Uterus (tissue), 4 donors: ENCODE data around the gene ASZ1. TPM values are rescaled to one million over a fixed set of nuclear protein-coding genes. Genes with fewer than 3 reads are reported as not detected.

Experiments used
- DNase-seq, 2 donors: peaks; one replicate each; pipeline ENCODE4 v3.0.0-alpha.2; 2019 to 2020
- H3K27ac ChIP-seq, 2 donors: fragments of 200-600 bp; sonication (generic); 1 replicate in 1 of 2; 2 replicates in 1 of 2; pipeline ENCODE4 v1.5.1; 2016 to 2018
- H3K27me3 ChIP-seq, 2 donors: fragments of 200-600 bp; sonication (generic); one replicate each; pipeline ENCODE4 v1.5.1; 2018 to 2019; ENCODE audit warnings: control low read depth in 1 of 2
- H3K36me3 ChIP-seq, 2 donors: fragments of 200-600 bp; sonication (generic); one replicate each; pipeline ENCODE4 v1.5.1; 2019; ENCODE audit warnings: control low read depth in 1 of 2
- H3K4me1 ChIP-seq, 2 donors: fragments of 200-600 bp; sonication (generic); one replicate each; pipeline ENCODE4 v1.5.1; 2018 to 2019; ENCODE audit warnings: control low read depth in 1 of 2
- H3K4me3 ChIP-seq, 2 donors: fragments of 200-600 bp; sonication (generic); 1 replicate in 1 of 2; 2 replicates in 1 of 2; pipeline ENCODE4 v1.5.1; 2018 to 2019; ENCODE audit warnings: mild to moderate bottlenecking in 1 of 2
- H3K9me3 ChIP-seq, 2 donors: fragments of 200-600 bp; sonication (generic); one replicate each; pipeline ENCODE4 v1.5.1; 2019; ENCODE audit warnings: control low read depth in 1 of 2
- POLR2A ChIP-seq, 2 donors: fragments of 450-650 bp; IDR thresholded peaks; one replicate each; pipeline ENCODE4 v1.6.1; 2016; ENCODE audit warnings: antibody characterized with exemption in 2 of 2, mild to moderate bottlenecking in 1 of 2, moderate library complexity in 1 of 2
- intact Hi-C: fragments of 100-400 bp; cut with DNase I; formaldehyde crosslinking; loops from one replicate; pipeline ENCODE4 v1.15.1; 2023; ENCODE audit warnings: low total_unique reads
- total RNA-seq, 4 donors: library from RNA; depleted of rRNA in 3 of 4; stranded (reverse); fragments of >200 nt in 3 of 4; gene quantifications; one replicate each; pipeline versions ENCODE4 v1.1.0 to v1.2.4, GENCODE V29; 2014 to 2023
- TF ChIP-seq, protein P1 (sequence below), 4 experiments: fragments of 200-600 bp in 2 of 4; fragments of 450-650 bp in 2 of 4; sonication (generic) in 2 of 4; IDR thresholded peaks; one replicate each; pipeline ENCODE4 v1.5.1; 2016 to 2019; ENCODE audit warnings: antibody characterized with exemption in 4 of 4, mild to moderate bottlenecking in 2 of 4, moderate library complexity in 1 of 4
- donor health status: DM: yes; HTN: yes; CAD: no.

Gene ASZ1
- total RNA-seq, 4 donors from 2014 or later: not detected

DNA sequence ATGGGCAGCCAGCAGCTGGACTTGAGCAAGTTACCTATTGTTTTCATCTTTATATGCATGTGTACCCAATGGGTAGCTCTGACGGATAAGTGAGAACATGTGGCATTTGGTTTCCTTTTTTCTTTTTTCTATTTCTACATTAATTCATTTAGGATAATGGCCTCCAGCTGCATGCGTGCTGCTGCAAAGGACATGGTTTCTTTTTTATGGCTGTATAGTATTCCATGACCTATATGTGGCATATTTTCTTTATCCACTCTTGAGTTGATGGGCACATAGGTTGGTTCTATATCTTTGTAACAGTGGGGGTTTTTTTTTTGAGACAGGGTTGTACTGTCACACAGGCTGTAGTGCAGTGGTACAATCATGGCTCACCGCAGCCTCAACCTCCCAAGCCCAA, 37.4 kb downstream of the ASZ1 start:
- Histone ChIP-seq H3K27me3 (no peaks in the 10 kb centered on the region), H3K27ac (no peak overlapping the region), H3K4me3 (no peak overlapping the region), H3K4me1 (no peaks in the 10 kb centered on the region), H3K9me3 (no peaks in the 10 kb centered on the region), H3K36me3 (no peaks in the 10 kb centered on the region)
- no peak for DNase-seq
- no peak for TF ChIP-seq POLR2A (IDR thresholded peaks at IDR 0.05)
- intact Hi-C loops: no loop called here

DNA sequence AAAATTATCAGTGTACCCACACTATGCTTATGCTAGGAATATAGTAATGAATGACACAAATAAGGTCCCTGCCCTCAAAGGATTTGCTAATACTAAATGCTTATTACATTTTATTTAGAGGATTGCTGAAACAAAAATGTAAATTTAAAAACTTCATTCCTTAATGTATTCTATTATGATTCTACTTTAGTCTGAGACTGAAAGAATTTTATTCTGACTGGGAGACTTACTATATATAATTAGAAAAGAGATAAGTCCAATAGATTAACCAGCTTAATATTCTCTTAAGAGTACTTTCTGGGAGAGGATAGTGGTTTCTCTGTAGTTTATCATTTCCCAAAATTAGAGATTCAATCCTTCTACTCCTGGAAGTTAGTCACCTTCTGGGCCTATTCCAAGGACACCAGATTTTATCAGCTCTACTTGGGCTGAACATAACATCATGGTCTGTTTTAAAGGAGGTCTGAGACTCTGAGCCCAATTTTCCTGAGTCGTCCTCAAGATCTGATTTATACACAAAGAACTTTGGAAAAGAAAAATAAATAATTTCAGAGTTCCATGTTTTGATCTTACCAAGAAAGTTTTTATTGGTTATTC, 41.1 kb downstream of the ASZ1 start:
- Histone ChIP-seq H3K9me3 (no peaks in the 10 kb centered on the region), H3K27ac (no peak overlapping the region), H3K36me3 (no peaks in the 10 kb centered on the region), H3K27me3 (no peaks in the 10 kb centered on the region), H3K4me1 (no peaks in the 10 kb centered on the region), H3K4me3 (no peak overlapping the region)
- intact Hi-C loops: no loop called here
- peak in 1 of 2 donors; percentile 41 for DNase-seq
- TF ChIP-seq POLR2A (IDR thresholded peaks at IDR 0.05): no peak
- TF ChIP-seq, protein P1, sequence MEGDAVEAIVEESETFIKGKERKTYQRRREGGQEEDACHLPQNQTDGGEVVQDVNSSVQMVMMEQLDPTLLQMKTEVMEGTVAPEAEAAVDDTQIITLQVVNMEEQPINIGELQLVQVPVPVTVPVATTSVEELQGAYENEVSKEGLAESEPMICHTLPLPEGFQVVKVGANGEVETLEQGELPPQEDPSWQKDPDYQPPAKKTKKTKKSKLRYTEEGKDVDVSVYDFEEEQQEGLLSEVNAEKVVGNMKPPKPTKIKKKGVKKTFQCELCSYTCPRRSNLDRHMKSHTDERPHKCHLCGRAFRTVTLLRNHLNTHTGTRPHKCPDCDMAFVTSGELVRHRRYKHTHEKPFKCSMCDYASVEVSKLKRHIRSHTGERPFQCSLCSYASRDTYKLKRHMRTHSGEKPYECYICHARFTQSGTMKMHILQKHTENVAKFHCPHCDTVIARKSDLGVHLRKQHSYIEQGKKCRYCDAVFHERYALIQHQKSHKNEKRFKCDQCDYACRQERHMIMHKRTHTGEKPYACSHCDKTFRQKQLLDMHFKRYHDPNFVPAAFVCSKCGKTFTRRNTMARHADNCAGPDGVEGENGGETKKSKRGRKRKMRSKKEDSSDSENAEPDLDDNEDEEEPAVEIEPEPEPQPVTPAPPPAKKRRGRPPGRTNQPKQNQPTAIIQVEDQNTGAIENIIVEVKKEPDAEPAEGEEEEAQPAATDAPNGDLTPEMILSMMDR (IDR thresholded peaks at IDR 0.05): no peak

DNA sequence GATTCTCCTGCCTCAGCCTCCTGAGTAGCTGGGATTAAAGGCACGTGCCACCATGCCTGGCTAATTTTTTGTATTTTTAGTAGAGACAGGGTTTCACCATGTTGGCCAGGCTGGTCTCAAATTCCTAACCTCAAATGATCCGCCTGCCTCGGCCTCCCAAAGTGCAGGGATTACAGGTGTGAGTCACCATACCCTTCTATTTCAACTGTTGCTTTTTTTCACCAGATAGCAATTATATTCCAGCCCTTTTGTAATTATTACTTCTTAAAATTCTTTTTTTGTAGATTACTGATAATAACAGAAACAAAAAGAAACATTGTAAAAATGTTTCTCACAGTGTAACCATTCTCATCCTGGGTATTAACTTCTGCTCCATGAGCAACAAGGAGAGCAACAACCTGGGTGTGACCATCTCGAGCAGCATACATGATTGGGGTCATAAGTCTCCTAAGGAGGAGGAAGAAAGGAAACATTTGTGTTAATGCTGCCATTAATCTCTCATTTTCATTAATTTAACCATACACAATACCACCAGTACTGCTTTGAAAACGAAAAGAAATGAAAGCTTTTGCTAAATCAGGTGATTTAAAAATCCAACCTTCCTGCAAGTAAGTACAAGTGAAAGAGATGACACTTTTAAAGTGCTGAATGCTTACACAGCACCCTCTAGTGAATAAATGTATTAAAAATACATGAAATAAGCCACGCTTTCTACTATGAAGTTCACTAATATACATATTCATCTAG, 41.8 kb downstream of the ASZ1 start:
- Histone ChIP-seq H3K4me3 (no peak overlapping the region), H3K9me3 (no peaks in the 10 kb centered on the region), H3K27me3 (no peaks in the 10 kb centered on the region), H3K27ac (no peak overlapping the region), H3K4me1 (no peaks in the 10 kb centered on the region), H3K36me3 (no peaks in the 10 kb centered on the region)
- intact Hi-C loops: no loop called here
- TF ChIP-seq, protein P1 (IDR thresholded peaks at IDR 0.05): peak; percentile 18 to 48 (median 34)
- no peak for TF ChIP-seq POLR2A (IDR thresholded peaks at IDR 0.05)
- no peak for DNase-seq

DNA sequence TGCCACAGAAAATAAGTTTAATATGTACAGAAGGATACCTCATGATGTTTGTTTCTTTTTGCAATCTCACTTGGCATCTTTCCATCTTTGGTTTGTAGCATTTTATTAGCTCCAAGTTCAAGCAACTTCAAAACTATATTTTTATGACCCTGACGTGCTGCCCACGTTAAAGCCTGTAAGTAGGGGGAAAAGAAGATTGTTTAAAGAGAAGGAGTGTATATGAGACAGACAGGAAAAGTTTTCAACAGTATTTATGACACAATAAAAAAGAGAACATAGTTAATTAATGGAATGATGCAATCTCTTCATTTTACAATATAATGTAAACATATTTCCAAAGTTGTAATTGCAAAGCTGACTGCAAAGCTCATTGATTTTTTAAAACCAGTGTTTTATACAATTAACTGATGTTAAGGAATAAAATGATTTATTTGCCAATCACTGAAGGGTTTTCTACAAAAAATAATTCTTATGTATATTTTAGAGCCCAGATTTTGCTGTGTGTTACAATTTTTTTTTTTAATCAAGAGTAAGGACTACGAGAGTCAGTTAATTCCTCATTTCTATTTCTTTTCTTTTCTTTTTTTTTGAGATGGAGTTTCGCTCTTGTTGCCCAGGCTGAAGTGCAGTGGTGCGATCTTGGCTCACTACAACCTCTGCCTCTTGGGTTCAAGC, 42.5 kb downstream of the ASZ1 start:
- DNase-seq: no peak
- H3K27me3 ChIP-seq: no peaks in the 10 kb centered on the region
- TF ChIP-seq, protein P1 (IDR thresholded peaks at IDR 0.05): no peak
- no peak for TF ChIP-seq POLR2A (IDR thresholded peaks at IDR 0.05)
- H3K4me3 ChIP-seq: no peak overlapping the region
- no peaks in the 10 kb centered on the region for H3K9me3 ChIP-seq
- no peaks in the 10 kb centered on the region for H3K36me3 ChIP-seq
- H3K4me1 ChIP-seq: no peaks in the 10 kb centered on the region
- intact Hi-C loops: no loop called here
- H3K27ac ChIP-seq: no peak overlapping the region

DNA sequence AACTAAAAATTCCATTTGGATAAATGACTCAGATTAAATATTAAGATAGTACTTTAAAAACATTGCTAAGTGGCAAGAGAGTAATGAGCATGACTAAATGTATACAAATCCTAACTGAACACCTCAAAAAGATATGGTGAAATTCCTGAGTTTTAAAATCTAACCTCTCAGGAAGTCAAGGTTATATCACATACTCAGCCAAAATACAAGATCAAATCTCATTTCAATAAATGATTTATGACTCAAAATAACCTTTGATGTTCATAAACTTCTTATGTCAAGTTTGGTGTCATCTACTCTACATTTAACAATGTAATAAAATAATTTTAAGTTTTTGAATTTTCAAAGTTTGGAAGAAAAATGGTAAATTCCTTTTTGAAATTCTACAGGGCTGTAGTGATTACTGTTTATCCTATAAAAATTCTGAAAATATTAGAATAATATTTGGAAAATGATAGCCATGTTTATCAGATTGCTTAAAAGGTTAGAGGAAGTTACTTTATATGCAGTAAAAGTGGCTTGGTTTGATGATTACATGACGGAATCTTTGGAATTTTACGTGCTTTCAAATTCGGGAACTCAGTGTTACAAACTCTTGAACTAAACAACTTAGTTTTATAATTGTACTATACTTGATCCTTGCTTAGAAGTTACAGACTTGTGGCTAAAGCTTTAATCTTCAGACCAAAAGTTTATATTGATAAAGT, 43.7 kb downstream of the ASZ1 start:
- no peak overlapping the region for H3K27ac ChIP-seq
- intact Hi-C loops: no loop called here
- H3K4me3 ChIP-seq: no peak overlapping the region
- H3K9me3 ChIP-seq: no peaks in the 10 kb centered on the region
- TF ChIP-seq POLR2A (IDR thresholded peaks at IDR 0.05): no peak
- TF ChIP-seq, protein P1 (IDR thresholded peaks at IDR 0.05): no peak
- H3K27me3 ChIP-seq: no peaks in the 10 kb centered on the region
- no peaks in the 10 kb centered on the region for H3K4me1 ChIP-seq
- no peaks in the 10 kb centered on the region for H3K36me3 ChIP-seq
- DNase-seq: no peak
